Measurements from ENCODE around the gene TMUB1.
"Not testable (repeated sequence)": the region's sequence is repeated elsewhere in the genome, so short reads cannot be mapped to it uniquely, and the experiment has no call there.

The TMUB1 gene

GRCh38 chr7:151045262-151045661 is 38.0 kb downstream of the TMUB1 start:
- H3K4me1 ChIP-seq (ENCODE audit: insufficient read depth, low read length) = no peaks in the 10 kb centered on the region
- no peak overlapping the region for H3K9ac ChIP-seq (ENCODE audit: low read depth, low read length)
- no peaks in the 10 kb centered on the region for H3K79me2 ChIP-seq (ENCODE audit: insufficient read depth, low read length)
- no peak overlapping the region for H2AFZ ChIP-seq (ENCODE audit: low read depth, low read length)
- no peak for DNase-seq
- H3K9me3 ChIP-seq (ENCODE audit: insufficient read depth, low read length, severe bottlenecking) = no peaks in the 10 kb centered on the region
- H4K20me1 ChIP-seq (ENCODE audit: insufficient read depth, low read length) = peaks cover 19% of the 10 kb centered on the region
- H3K4me2 ChIP-seq (ENCODE audit: insufficient read depth, low read length) = no peak overlapping the region
- no peak overlapping the region for H3K27ac ChIP-seq (ENCODE audit: low read length)
- no peak overlapping the region for H3K4me3 ChIP-seq (ENCODE audit: low read depth in 1 of 2, low read length in 2 of 2)
- peaks cover 38% of the 10 kb centered on the region for H3K36me3 ChIP-seq (ENCODE audit: insufficient read depth, low read length)
- ATAC-seq (ENCODE audit: insufficient read depth, low read depth) = no peak
- no peaks in the 10 kb centered on the region for H3K27me3 ChIP-seq (ENCODE audit: insufficient read depth, low read length, poor library complexity)
- no peak for TF ChIP-seq CTCF (IDR thresholded peaks at IDR 0.05; ENCODE audit: borderline replicate concordance, extremely low read depth, low read length, poor library complexity, severe bottlenecking)
- TF ChIP-seq EZH2 (IDR thresholded peaks at IDR 0.05; ENCODE audit: borderline replicate concordance, low read depth, low read length, severe bottlenecking) = no peak

GRCh38 chr7:151043959-151044358 is 39.3 kb downstream of the TMUB1 start:
- Histone ChIP-seq H3K4me1 (ENCODE audit: insufficient read depth, low read length) (no peaks in the 10 kb centered on the region), H3K79me2 (ENCODE audit: insufficient read depth, low read length) (no peaks in the 10 kb centered on the region), H3K4me2 (ENCODE audit: insufficient read depth, low read length) (no peak overlapping the region), H3K27me3 (ENCODE audit: insufficient read depth, low read length, poor library complexity) (no peaks in the 10 kb centered on the region), H3K4me3 (ENCODE audit: low read depth in 1 of 2, low read length in 2 of 2) (no peak overlapping the region), H3K36me3 (ENCODE audit: insufficient read depth, low read length) (peaks cover 38% of the 10 kb centered on the region), H4K20me1 (ENCODE audit: insufficient read depth, low read length) (peaks cover 10% of the 10 kb centered on the region; the same call in 1 of the 2 replicates), H3K9me3 (ENCODE audit: insufficient read depth, low read length, severe bottlenecking) (no peaks in the 10 kb centered on the region), H2AFZ (ENCODE audit: low read depth, low read length) (no peak overlapping the region), H3K27ac (ENCODE audit: low read length) (no peak overlapping the region), H3K9ac (ENCODE audit: low read depth, low read length) (no peak overlapping the region)
- DNase-seq (no peak), ATAC-seq (ENCODE audit: insufficient read depth, low read depth) (no peak)
- TF ChIP-seq EZH2 (IDR thresholded peaks at IDR 0.05; ENCODE audit: borderline replicate concordance, low read depth, low read length, severe bottlenecking) (no peak), CTCF (IDR thresholded peaks at IDR 0.05; ENCODE audit: borderline replicate concordance, extremely low read depth, low read length, poor library complexity, severe bottlenecking) (no peak)

- not testable (repeated sequence) for H2AFZ ChIP-seq (ENCODE audit: low read depth, low read length); H3K9me3 ChIP-seq (ENCODE audit: insufficient read depth, low read length, severe bottlenecking); H3K9ac ChIP-seq (ENCODE audit: low read depth, low read length); ATAC-seq (ENCODE audit: insufficient read depth, low read depth); H3K4me2 ChIP-seq (ENCODE audit: insufficient read depth, low read length); H3K4me1 ChIP-seq (ENCODE audit: insufficient read depth, low read length); H3K4me3 ChIP-seq (ENCODE audit: low read depth in 1 of 2, low read length in 2 of 2); H3K27ac ChIP-seq (ENCODE audit: low read length); H3K79me2 ChIP-seq (ENCODE audit: insufficient read depth, low read length); DNase-seq; H4K20me1 ChIP-seq (ENCODE audit: insufficient read depth, low read length); H3K27me3 ChIP-seq (ENCODE audit: insufficient read depth, low read length, poor library complexity)
- H3K36me3 ChIP-seq (ENCODE audit: insufficient read depth, low read length) = peaks cover 38% of the 10 kb centered on the region
Measured at GRCh38 chr7:151043449-151043848, 39.8 kb downstream of the TMUB1 start.

- Histone ChIP-seq H3K4me1 (ENCODE audit: insufficient read depth, low read length) (no peaks in the 10 kb centered on the region), H3K27me3 (ENCODE audit: insufficient read depth, low read length, poor library complexity) (no peaks in the 10 kb centered on the region), H4K20me1 (ENCODE audit: insufficient read depth, low read length) (peaks cover 3% of the 10 kb centered on the region; the same call in 1 of the 2 replicates), H3K9me3 (ENCODE audit: insufficient read depth, low read length, severe bottlenecking) (no peaks in the 10 kb centered on the region), H3K79me2 (ENCODE audit: insufficient read depth, low read length) (no peaks in the 10 kb centered on the region), H3K4me2 (ENCODE audit: insufficient read depth, low read length) (no peak overlapping the region), H3K9ac (ENCODE audit: low read depth, low read length) (no peak overlapping the region), H3K27ac (ENCODE audit: low read length) (no peak overlapping the region), H3K4me3 (ENCODE audit: low read depth in 1 of 2, low read length in 2 of 2) (no peak overlapping the region), H2AFZ (ENCODE audit: low read depth, low read length) (no peak overlapping the region), H3K36me3 (ENCODE audit: insufficient read depth, low read length) (peaks cover 58% of the 10 kb centered on the region)
- ATAC-seq (ENCODE audit: insufficient read depth, low read depth) (no peak), DNase-seq (no peak)
- TF ChIP-seq EZH2 (IDR thresholded peaks at IDR 0.05; ENCODE audit: borderline replicate concordance, low read depth, low read length, severe bottlenecking) (no peak), CTCF (IDR thresholded peaks at IDR 0.05; ENCODE audit: borderline replicate concordance, extremely low read depth, low read length, poor library complexity, severe bottlenecking) (no peak)
Measured at GRCh38 chr7:151040616-151041375, 42.5 kb downstream of the TMUB1 start.

All from DND-41 (cell line).